ENCODE results near the gene SIGLEC12. TPM values are rescaled to one million over a fixed set of nuclear protein-coding genes. Genes with fewer than 3 reads are reported as not detected.

Gene SIGLEC12
- total and polyA plus RNA-seq, 9 of the 15 experiments (the other 6 are each of a cell fraction or from before 2014, with no cell fraction given) = 0.08 to 1.3 (median 0.54) TPM

DNA sequence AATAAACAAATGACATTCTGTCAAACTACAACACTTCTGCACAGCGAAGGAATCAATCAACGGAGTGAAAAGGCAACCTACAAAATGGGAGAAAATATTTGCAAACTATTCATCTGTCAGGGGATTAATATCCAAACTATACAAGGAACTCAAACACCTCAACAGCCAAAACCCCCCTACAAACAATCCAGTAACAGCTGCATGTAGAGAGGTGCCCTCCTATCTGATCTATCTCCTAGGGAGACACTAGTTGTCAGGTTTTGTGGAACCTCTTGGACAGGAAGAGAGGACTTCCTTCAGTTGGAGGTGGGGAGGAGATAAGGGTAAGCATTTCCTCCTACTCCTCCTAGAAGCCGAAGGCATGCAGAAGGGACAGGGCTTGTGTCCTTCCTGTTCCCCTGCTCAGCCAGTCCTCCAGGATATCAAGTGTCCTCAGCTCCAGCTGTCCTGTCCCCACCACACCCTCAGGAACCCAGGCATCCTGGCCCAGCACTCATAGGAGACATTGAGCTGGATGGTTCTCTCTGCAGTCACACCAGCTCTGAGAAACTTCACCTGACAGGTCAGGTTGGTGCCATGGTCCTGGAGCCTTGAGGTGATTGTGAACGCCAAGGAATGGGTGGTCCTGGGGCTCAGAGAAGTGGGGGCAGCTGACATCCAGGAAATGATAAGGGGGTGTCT is 33.6 kb downstream of the SIGLEC12 start (continued):
- TF ChIP-seq ZNF224 (CRISPR knock-in tag; IDR thresholded peaks at IDR 0.05) (no peak), FOSL1 (tag; conservative IDR thresholded peaks at IDR 0.05) (no peak), ZNF23 (CRISPR knock-in tag; IDR thresholded peaks at IDR 0.05) (no peak), CREM (IDR thresholded peaks at IDR 0.05; ENCODE audit: low read depth) (peak; percentile 67), CBFB (CRISPR knock-in tag; IDR thresholded peaks at IDR 0.05) (no peak), RHOXF2B (CRISPR knock-in tag; conservative IDR thresholded peaks at IDR 0.05) (0 out of 2 replicates have a peak, but pooled peaks have one; percentile 33), GABPB2 (CRISPR knock-in tag; conservative IDR thresholded peaks at IDR 0.05) (no peak; the same call in 1 of the 2 replicates), BHLHE40 (IDR thresholded peaks at IDR 0.05; ENCODE audit: low read length) (no peak), KLF1 (tag; IDR thresholded peaks at IDR 0.05) (no peak), TEAD4 (IDR thresholded peaks at IDR 0.05; ENCODE audit: low read length) (peak; percentile 48), TEAD4 (CRISPR knock-in tag; IDR thresholded peaks at IDR 0.05; ENCODE audit: borderline replicate concordance) (no peak), TAF15 (IDR thresholded peaks at IDR 0.05; ENCODE audit: low read depth, low read length) (no peak), L3MBTL2 (IDR thresholded peaks at IDR 0.05) (peak; percentile 52), ZNF12 (CRISPR knock-in tag; IDR thresholded peaks at IDR 0.05) (0 out of 2 replicates have a peak, but pooled peaks have one; percentile 42), POLR2AphosphoS5 (IDR thresholded peaks at IDR 0.05; ENCODE audit: control insufficient read depth, insufficient read depth, low read depth, low read length) (peak; percentile 86)
- TF ChIP-seq, protein P1, sequence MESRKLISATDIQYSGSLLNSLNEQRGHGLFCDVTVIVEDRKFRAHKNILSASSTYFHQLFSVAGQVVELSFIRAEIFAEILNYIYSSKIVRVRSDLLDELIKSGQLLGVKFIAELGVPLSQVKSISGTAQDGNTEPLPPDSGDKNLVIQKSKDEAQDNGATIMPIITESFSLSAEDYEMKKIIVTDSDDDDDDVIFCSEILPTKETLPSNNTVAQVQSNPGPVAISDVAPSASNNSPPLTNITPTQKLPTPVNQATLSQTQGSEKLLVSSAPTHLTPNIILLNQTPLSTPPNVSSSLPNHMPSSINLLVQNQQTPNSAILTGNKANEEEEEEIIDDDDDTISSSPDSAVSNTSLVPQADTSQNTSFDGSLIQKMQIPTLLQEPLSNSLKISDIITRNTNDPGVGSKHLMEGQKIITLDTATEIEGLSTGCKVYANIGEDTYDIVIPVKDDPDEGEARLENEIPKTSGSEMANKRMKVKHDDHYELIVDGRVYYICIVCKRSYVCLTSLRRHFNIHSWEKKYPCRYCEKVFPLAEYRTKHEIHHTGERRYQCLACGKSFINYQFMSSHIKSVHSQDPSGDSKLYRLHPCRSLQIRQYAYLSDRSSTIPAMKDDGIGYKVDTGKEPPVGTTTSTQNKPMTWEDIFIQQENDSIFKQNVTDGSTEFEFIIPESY (CRISPR knock-in tag; IDR thresholded peaks at IDR 0.05) = no peak
- TF ChIP-seq, protein P2, sequence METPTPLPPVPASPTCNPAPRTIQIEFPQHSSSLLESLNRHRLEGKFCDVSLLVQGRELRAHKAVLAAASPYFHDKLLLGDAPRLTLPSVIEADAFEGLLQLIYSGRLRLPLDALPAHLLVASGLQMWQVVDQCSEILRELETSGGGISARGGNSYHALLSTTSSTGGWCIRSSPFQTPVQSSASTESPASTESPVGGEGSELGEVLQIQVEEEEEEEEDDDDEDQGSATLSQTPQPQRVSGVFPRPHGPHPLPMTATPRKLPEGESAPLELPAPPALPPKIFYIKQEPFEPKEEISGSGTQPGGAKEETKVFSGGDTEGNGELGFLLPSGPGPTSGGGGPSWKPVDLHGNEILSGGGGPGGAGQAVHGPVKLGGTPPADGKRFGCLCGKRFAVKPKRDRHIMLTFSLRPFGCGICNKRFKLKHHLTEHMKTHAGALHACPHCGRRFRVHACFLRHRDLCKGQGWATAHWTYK (CRISPR knock-in tag; IDR thresholded peaks at IDR 0.05) = no peak; the same call in 1 of the 2 replicates
- TF ChIP-seq, protein P3, sequence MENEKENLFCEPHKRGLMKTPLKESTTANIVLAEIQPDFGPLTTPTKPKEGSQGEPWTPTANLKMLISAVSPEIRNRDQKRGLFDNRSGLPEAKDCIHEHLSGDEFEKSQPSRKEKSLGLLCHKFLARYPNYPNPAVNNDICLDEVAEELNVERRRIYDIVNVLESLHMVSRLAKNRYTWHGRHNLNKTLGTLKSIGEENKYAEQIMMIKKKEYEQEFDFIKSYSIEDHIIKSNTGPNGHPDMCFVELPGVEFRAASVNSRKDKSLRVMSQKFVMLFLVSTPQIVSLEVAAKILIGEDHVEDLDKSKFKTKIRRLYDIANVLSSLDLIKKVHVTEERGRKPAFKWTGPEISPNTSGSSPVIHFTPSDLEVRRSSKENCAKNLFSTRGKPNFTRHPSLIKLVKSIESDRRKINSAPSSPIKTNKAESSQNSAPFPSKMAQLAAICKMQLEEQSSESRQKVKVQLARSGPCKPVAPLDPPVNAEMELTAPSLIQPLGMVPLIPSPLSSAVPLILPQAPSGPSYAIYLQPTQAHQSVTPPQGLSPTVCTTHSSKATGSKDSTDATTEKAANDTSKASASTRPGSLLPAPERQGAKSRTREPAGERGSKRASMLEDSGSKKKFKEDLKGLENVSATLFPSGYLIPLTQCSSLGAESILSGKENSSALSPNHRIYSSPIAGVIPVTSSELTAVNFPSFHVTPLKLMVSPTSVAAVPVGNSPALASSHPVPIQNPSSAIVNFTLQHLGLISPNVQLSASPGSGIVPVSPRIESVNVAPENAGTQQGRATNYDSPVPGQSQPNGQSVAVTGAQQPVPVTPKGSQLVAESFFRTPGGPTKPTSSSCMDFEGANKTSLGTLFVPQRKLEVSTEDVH (IDR thresholded peaks at IDR 0.05; ENCODE audit: low read depth, partially characterized antibody) = peak; percentile 54
- TF ChIP-seq, protein P4, sequence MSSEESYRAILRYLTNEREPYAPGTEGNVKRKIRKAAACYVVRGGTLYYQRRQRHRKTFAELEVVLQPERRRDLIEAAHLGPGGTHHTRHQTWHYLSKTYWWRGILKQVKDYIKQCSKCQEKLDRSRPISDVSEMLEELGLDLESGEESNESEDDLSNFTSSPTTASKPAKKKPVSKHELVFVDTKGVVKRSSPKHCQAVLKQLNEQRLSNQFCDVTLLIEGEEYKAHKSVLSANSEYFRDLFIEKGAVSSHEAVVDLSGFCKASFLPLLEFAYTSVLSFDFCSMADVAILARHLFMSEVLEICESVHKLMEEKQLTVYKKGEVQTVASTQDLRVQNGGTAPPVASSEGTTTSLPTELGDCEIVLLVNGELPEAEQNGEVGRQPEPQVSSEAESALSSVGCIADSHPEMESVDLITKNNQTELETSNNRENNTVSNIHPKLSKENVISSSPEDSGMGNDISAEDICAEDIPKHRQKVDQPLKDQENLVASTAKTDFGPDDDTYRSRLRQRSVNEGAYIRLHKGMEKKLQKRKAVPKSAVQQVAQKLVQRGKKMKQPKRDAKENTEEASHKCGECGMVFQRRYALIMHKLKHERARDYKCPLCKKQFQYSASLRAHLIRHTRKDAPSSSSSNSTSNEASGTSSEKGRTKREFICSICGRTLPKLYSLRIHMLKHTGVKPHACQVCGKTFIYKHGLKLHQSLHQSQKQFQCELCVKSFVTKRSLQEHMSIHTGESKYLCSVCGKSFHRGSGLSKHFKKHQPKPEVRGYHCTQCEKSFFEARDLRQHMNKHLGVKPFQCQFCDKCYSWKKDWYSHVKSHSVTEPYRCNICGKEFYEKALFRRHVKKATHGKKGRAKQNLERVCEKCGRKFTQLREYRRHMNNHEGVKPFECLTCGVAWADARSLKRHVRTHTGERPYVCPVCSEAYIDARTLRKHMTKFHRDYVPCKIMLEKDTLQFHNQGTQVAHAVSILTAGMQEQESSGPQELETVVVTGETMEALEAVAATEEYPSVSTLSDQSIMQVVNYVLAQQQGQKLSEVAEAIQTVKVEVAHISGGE (CRISPR knock-in tag; IDR thresholded peaks at IDR 0.05) = peak in 2 of 3 experiments; percentile 63 to 93; a peak in 4 of 6 replicates

Measured in K562 (cell line).